ENCODE measurements around the gene MCF2L.

DNA sequence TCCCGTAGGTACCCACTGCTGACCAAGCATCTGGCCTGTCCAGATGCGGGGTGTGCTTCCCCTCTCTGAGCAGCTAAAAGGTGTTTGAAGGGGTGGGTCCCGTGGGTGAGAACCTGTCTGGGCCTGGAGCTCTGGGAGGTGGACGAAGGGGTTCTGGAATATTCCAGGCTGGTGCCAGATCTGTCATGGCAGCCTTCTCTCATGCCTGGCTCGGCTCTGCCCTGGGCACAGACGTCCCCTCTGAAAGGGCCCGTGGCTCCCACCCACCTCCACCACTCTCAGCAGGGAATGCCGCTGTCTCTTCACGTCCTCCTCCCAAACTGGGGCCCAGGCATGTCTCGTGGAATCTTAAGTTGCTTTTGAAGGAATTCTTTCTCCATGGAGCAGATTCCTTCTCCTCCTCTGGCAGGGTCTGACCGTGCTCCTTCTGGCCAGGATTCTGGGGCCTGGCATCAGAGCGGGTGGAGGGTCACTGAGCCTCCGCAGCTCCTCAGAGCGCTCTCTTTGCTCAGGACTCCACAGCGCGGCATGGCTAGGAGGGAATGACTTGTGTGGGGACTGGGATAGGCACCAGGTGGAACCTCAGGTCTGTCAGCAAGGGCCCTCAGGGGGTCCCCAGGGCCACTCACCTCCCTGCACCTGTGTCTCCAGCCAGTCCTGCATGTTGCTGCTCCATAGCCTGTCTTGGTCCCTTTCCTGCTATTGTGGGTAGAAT, 5.9 kb upstream of the MCF2L start:
- TF ChIP-seq, protein P1, sequence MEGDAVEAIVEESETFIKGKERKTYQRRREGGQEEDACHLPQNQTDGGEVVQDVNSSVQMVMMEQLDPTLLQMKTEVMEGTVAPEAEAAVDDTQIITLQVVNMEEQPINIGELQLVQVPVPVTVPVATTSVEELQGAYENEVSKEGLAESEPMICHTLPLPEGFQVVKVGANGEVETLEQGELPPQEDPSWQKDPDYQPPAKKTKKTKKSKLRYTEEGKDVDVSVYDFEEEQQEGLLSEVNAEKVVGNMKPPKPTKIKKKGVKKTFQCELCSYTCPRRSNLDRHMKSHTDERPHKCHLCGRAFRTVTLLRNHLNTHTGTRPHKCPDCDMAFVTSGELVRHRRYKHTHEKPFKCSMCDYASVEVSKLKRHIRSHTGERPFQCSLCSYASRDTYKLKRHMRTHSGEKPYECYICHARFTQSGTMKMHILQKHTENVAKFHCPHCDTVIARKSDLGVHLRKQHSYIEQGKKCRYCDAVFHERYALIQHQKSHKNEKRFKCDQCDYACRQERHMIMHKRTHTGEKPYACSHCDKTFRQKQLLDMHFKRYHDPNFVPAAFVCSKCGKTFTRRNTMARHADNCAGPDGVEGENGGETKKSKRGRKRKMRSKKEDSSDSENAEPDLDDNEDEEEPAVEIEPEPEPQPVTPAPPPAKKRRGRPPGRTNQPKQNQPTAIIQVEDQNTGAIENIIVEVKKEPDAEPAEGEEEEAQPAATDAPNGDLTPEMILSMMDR (IDR thresholded peaks at IDR 0.05) = no peak
- TF ChIP-seq RARB (CRISPR knock-in tag; IDR thresholded peaks at IDR 0.05) = no peak
- TF ChIP-seq RAD21 (conservative IDR thresholded peaks at IDR 0.05 in 1 of 2, IDR thresholded peaks at IDR 0.05 in 1 of 2) = no peak
- no peak for TF ChIP-seq EP300 (IDR thresholded peaks at IDR 0.05)
- no peak for TF ChIP-seq POLR2A (IDR thresholded peaks at IDR 0.05; ENCODE audit: low read length)
- no peak for TF ChIP-seq CBX8 (IDR thresholded peaks at IDR 0.05)
- TF ChIP-seq HDAC2 (IDR thresholded peaks at IDR 0.05) = no peak
- TF ChIP-seq ESRRA (IDR thresholded peaks at IDR 0.05; ENCODE audit: borderline replicate concordance, low read length) = no peak
- no peak for TF ChIP-seq POLR2AphosphoS2 (conservative IDR thresholded peaks at IDR 0.05; ENCODE audit: low read length)
- TF ChIP-seq, protein P2, sequence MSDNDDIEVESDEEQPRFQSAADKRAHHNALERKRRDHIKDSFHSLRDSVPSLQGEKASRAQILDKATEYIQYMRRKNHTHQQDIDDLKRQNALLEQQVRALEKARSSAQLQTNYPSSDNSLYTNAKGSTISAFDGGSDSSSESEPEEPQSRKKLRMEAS (IDR thresholded peaks at IDR 0.05) = no peak
- no peak for TF ChIP-seq ZSCAN20 (CRISPR knock-in tag; IDR thresholded peaks at IDR 0.05)
- TF ChIP-seq JUN (IDR thresholded peaks at IDR 0.05) = no peak
- TF ChIP-seq, protein P3, sequence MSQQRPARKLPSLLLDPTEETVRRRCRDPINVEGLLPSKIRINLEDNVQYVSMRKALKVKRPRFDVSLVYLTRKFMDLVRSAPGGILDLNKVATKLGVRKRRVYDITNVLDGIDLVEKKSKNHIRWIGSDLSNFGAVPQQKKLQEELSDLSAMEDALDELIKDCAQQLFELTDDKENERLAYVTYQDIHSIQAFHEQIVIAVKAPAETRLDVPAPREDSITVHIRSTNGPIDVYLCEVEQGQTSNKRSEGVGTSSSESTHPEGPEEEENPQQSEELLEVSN (IDR thresholded peaks at IDR 0.05; ENCODE audit: borderline replicate concordance, low read depth) = no peak
- TF ChIP-seq MAFK (IDR thresholded peaks at IDR 0.05; ENCODE audit: partially characterized antibody) = no peak

All from A549 (cell line).